Ishikawa (cell line): ENCODE measurements around the gene S100A4.
A peak's percentile ranks its signal among the peaks of the same experiment; 100 is the strongest.

Experiments used
- CEBPB ChIP-seq: IDR thresholded peaks from 2 replicates; pipeline ENCODE4 v1.6.1; 2012
- CREB1 ChIP-seq: IDR thresholded peaks from 2 replicates; pipeline ENCODE4 v1.6.1; 2012; ENCODE audit warnings: low read depth
- EGR1 ChIP-seq: IDR thresholded peaks from 2 replicates; pipeline ENCODE4 v1.6.1; 2012
- EP300 ChIP-seq: IDR thresholded peaks from 2 replicates; pipeline ENCODE4 v1.6.1; 2012; ENCODE audit warnings: borderline replicate concordance
- FOXM1 ChIP-seq: IDR thresholded peaks from 2 replicates; pipeline ENCODE4 v1.6.1; 2012; ENCODE audit warnings: low read depth, borderline replicate concordance
- NFIC ChIP-seq: IDR thresholded peaks from 2 replicates; pipeline ENCODE4 v1.6.1; 2012
- RAD21 ChIP-seq: IDR thresholded peaks from 2 replicates; pipeline ENCODE4 v1.6.1; 2012; ENCODE audit warnings: low read depth
- TAF1 ChIP-seq: IDR thresholded peaks from 2 replicates; pipeline ENCODE4 v1.6.1; 2012; ENCODE audit warnings: low read depth, mild to moderate bottlenecking
- TCF12 ChIP-seq: IDR thresholded peaks from 2 replicates; pipeline ENCODE4 v1.6.1; 2012; ENCODE audit warnings: low read depth
- TEAD4 ChIP-seq: IDR thresholded peaks from 2 replicates; pipeline ENCODE4 v1.6.1; 2012
- YY1 ChIP-seq: IDR thresholded peaks from 2 replicates; pipeline ENCODE4 v1.6.1; 2012; ENCODE audit warnings: low read depth
- ZBTB7A ChIP-seq: IDR thresholded peaks from 2 replicates; pipeline ENCODE4 v1.6.1; 2012; ENCODE audit warnings: low read depth
- TF ChIP-seq, protein P1 (sequence below): IDR thresholded peaks from 2 replicates; pipeline ENCODE4 v1.6.1; 2012
- TF ChIP-seq, protein P2 (sequence below): IDR thresholded peaks from 2 replicates; pipeline ENCODE4 v1.6.1; 2012
- TF ChIP-seq, protein P3 (sequence below): IDR thresholded peaks from 2 replicates; pipeline ENCODE4 v1.6.1; 2012; ENCODE audit warnings: low read depth, mild to moderate bottlenecking

The S100A4 gene

DNA sequence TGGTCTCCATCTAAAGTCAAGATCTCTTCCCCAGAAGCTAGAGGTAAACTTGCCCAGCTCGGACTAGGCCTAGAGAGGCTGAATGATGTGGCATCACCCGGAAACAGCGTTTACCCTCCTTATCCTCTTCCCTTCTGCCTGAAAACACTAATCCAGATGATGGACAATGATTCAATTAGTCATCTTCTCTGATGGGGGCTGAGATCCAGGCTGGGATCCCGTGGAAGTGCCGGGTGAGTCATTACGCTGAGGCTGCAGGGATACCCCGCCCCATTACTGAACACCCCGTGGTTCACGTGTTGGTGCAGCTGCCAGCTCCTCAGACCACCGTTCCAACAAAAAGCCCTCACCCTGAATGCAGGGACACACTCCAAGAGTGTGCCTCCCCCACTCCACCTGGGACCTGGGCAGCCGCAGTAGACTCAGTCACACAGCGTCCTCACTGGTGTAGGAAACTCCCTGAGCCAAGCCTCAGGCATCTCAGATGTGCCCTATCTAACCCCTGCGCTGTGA lies 11.9 kb downstream of the S100A4 start:
- no peak for TF ChIP-seq RAD21
- TF ChIP-seq TCF12: no peak
- TF ChIP-seq, protein P1, sequence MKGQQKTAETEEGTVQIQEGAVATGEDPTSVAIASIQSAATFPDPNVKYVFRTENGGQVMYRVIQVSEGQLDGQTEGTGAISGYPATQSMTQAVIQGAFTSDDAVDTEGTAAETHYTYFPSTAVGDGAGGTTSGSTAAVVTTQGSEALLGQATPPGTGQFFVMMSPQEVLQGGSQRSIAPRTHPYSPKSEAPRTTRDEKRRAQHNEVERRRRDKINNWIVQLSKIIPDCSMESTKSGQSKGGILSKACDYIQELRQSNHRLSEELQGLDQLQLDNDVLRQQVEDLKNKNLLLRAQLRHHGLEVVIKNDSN: no peak
- TF ChIP-seq FOXM1: no peak
- no peak for TF ChIP-seq ZBTB7A
- TF ChIP-seq CEBPB: no peak
- TF ChIP-seq EGR1: no peak
- TF ChIP-seq YY1: no peak
- TF ChIP-seq NFIC: no peak
- no peak for TF ChIP-seq EP300
- no peak for TF ChIP-seq TAF1
- TF ChIP-seq, protein P2, sequence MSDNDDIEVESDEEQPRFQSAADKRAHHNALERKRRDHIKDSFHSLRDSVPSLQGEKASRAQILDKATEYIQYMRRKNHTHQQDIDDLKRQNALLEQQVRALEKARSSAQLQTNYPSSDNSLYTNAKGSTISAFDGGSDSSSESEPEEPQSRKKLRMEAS: no peak
- TF ChIP-seq CREB1: no peak

DNA sequence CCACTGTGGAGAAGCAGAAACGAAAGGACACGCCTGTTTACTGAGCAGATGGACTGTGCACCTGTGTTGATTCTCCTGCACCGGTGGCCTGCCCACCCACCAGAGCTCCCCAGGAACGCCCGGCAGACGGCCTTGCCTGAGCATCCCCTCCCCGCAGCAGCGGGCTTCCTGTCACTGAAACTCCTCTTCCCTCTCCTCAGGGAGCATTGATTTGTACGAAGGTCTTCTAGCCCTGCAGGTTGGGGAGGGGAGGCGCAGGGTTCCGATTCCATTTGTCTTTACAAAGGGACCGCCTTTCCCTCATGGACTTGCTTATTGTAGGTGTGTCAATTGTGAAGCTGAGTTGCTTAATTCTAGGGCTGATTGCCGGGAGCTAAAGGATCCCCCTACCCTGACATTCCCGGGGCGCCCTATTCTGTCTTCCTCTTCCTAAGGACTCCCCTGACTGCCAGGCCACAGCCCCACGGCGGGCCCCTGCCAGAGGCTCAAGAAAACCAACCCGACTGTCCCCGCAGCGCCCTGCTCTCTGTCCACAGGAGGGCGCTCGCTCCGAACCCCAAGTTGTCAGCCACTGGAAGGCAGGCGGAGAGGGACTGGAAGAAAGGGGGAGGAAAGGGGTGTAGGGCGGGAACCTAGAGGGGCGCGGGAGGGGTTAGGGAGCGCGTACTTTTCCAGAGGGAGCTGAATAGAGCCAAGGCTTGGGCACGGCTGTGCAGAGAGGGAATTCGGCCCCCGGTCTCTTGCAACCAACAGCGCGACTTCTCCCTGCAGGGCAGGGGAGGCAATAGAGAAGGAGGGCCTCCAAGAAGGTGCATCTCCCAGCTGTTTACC lies 12.6 kb downstream of the S100A4 start:
- peak; percentile 60; the same call in 1 of the 2 replicates for TF ChIP-seq TCF12
- 0 out of 2 replicates have a peak, but pooled peaks have one; percentile 30 for TF ChIP-seq TEAD4
- TF ChIP-seq NFIC: peak; percentile 23; the same call in 1 of the 2 replicates
- peak; percentile 78; the same call in 1 of the 2 replicates for TF ChIP-seq ZBTB7A
- TF ChIP-seq EP300: 0 out of 2 replicates have a peak, but pooled peaks have one; percentile 35
- TF ChIP-seq EGR1: no peak
- TF ChIP-seq FOXM1: no peak
- TF ChIP-seq, protein P3, sequence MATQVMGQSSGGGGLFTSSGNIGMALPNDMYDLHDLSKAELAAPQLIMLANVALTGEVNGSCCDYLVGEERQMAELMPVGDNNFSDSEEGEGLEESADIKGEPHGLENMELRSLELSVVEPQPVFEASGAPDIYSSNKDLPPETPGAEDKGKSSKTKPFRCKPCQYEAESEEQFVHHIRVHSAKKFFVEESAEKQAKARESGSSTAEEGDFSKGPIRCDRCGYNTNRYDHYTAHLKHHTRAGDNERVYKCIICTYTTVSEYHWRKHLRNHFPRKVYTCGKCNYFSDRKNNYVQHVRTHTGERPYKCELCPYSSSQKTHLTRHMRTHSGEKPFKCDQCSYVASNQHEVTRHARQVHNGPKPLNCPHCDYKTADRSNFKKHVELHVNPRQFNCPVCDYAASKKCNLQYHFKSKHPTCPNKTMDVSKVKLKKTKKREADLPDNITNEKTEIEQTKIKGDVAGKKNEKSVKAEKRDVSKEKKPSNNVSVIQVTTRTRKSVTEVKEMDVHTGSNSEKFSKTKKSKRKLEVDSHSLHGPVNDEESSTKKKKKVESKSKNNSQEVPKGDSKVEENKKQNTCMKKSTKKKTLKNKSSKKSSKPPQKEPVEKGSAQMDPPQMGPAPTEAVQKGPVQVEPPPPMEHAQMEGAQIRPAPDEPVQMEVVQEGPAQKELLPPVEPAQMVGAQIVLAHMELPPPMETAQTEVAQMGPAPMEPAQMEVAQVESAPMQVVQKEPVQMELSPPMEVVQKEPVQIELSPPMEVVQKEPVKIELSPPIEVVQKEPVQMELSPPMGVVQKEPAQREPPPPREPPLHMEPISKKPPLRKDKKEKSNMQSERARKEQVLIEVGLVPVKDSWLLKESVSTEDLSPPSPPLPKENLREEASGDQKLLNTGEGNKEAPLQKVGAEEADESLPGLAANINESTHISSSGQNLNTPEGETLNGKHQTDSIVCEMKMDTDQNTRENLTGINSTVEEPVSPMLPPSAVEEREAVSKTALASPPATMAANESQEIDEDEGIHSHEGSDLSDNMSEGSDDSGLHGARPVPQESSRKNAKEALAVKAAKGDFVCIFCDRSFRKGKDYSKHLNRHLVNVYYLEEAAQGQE: no peak
- TF ChIP-seq CREB1: no peak
- no peak; the same call in 1 of the 2 replicates for TF ChIP-seq CEBPB
- TF ChIP-seq, protein P1: no peak
- peak; percentile 91 for TF ChIP-seq RAD21
- TF ChIP-seq, protein P2: no peak
- peak; percentile 33; the same call in 1 of the 2 replicates for TF ChIP-seq TAF1
- TF ChIP-seq YY1: 0 out of 2 replicates have a peak, but pooled peaks have one; percentile 44

DNA sequence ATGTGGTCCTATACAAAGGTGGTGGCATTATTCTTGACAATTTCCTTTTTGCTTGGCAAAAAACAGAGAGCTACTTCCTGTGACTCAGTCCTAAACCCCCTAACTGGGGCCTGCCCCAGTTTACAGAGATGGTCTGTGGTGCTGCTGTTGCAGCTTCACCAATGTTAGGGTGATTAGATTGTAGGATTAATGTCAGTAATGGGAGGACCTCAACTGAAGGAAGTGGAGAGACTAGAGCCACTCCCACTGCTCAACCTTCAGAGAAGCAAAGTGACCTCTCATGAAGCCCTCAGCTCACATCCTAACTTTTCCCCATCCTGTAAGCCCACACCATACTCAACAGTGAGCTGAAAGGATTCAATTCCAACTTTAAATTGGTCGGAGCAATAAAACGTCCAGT lies 13.4 kb downstream of the S100A4 start:
- TF ChIP-seq, protein P3: no peak
- TF ChIP-seq EP300 (no peak), RAD21 (no peak), CEBPB (no peak), ZBTB7A (no peak), YY1 (no peak), FOXM1 (no peak), TEAD4 (no peak), TAF1 (no peak), NFIC (no peak), CREB1 (no peak)
- TF ChIP-seq, protein P2: no peak
- TF ChIP-seq, protein P1: no peak

DNA sequence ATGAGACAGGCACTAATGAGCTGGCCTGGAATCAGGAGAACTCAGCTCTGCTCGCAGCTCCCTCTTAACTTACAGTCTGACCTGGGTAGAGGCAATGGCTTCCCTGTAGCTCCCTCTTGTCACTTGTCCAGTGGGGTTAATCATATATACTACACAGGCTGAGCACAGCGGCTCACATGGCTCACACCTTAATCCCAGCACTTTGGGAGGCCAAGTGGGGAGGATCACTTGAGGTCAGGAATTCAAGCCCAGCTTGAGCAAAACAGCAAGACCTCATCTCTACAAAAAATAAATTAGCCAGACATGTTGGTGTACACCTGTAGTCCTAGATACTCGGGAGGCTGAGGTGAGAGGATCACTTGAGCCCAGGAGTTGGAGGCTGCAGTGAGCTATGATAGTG lies 14.0 kb downstream of the S100A4 start:
- TF ChIP-seq, protein P1: no peak
- no peak for TF ChIP-seq YY1
- TF ChIP-seq CEBPB: no peak
- TF ChIP-seq ZBTB7A: no peak
- no peak for TF ChIP-seq FOXM1
- no peak for TF ChIP-seq EGR1
- TF ChIP-seq, protein P3: no peak
- no peak for TF ChIP-seq TEAD4
- no peak for TF ChIP-seq RAD21
- TF ChIP-seq, protein P2: no peak
- no peak for TF ChIP-seq NFIC
- TF ChIP-seq TCF12: no peak
- no peak for TF ChIP-seq EP300
- no peak for TF ChIP-seq CREB1
- no peak for TF ChIP-seq TAF1
